Inflammatory macrophage treated with lipopolysaccharide for 1 hour (primary cell): Measurements from ENCODE around the gene FKBP9.
"Not testable (repeated sequence)": the region's sequence is repeated elsewhere in the genome, so short reads cannot be mapped to it uniquely, and the experiment has no call there.

Experiments used
- DNase-seq, 2 donors: peaks; one replicate each; pipeline ENCODE4 v3.0.0-alpha.2; 2020 to 2022

The FKBP9 gene

GRCh38 chr7:32952876-32953275 is 4.4 kb upstream of the FKBP9 start:
- no peak for DNase-seq

GRCh38 chr7:32958046-32959025 is 1.1 kb downstream of the FKBP9 start:
- no peak for DNase-seq

DNA sequence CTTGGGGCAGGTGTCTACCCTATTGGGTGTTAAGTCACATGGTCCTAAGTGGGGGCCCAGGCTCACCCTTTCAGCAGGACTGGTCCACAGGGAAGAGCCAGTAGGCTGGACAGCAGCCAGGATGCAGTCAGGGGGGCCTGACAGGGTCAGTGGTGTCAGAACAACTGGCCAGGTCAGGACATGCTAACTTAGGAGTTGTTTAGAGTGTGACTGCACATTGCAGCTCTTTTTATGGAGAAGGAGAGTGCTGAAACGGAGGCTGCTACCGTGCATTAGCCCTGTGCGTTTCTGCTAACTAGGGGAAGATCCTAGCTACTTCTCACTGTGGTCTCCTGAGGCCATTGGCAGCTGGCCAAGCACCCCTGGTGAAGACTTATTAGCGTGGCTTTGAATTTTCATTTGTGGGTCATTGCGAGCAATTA is 6.7 kb downstream of the FKBP9 start:
- not testable (repeated sequence) for DNase-seq

- not testable (repeated sequence) for DNase-seq
Observed at GRCh38 chr7:32964461-32965159, 7.4 kb downstream of the FKBP9 start.

- DNase-seq: not testable (repeated sequence)
Observed at GRCh38 chr7:32966489-32967267, 9.4 kb downstream of the FKBP9 start.

DNA sequence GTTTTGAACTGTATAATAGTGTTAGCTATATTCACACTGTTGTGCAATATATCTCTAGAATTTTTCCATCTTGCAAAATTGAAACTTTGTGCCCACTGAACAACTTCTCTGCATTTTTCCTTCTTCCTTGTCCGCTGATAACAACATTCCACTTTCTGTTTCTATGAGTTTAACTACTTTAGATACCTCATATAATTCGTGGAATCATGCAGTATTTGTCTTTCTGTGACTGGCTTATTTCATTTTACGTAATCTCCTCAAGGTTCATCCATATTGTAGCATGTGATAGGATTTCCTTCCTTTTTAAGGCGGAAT is 10.0 kb downstream of the FKBP9 start:
- DNase-seq: peak; percentile 26 to 36

DNA sequence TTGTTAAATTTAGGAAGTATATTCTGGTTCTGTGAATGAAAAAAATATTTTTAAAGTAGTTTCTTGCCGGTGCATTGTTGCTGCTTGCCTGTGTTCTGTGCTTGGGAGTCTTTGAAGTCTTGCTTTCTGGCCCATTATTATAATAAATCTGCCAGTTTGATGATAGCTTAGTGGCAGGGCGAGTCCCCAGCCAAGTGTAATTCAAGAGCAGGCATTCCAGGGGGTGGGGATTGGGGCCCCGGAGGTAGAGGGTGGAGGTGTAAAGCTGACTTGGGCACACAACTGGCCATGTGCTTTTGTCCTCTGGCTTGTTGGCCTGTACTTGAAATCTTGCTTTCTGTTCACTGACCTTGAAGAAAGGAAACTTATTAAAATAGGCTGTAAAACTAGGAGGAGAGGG is 14.7 kb downstream of the FKBP9 start:
- not testable (repeated sequence) for DNase-seq

- not testable (repeated sequence) for DNase-seq
Observed at GRCh38 chr7:32977159-32977558, 19.9 kb downstream of the FKBP9 start.

DNA sequence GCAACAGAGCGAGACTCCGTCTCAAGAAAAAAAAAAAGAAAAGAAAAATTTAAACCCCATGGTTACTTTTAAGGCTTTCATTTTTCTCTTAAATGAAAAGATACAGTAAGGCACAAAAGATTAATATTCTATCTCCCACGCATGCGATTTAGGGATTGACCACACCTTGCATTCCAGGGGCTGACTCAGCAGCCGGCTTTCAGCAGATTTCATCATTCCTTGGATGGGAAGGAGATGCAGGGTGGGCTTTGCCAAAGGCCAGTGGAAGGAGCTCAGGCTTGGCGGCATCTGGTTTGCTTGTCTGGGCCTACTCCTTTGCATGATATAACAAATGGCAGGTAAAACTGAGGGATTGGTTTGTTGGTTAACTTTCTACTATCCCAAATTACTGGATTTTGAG is 22.0 kb downstream of the FKBP9 start:
- not testable (repeated sequence) for DNase-seq

DNA sequence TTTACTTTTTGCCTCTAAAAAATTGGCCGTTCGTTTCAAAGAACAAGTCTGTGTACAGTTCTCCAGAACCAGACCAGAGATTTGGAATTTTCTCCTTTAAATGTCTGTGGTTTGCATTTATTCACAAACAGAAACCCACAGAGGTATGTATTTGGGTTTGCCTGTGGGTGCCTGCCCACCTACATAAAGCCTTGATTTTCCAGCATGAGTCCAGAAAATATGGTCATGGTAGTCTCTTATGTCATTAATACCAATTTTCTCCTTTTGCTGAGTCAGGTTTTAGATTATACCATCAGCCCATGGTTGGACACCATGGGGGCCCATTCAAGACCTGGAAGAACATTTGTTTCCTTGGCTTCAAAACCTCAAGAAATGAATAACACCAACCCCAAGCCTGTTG is 22.7 kb downstream of the FKBP9 start:
- not testable (repeated sequence) for DNase-seq

DNA sequence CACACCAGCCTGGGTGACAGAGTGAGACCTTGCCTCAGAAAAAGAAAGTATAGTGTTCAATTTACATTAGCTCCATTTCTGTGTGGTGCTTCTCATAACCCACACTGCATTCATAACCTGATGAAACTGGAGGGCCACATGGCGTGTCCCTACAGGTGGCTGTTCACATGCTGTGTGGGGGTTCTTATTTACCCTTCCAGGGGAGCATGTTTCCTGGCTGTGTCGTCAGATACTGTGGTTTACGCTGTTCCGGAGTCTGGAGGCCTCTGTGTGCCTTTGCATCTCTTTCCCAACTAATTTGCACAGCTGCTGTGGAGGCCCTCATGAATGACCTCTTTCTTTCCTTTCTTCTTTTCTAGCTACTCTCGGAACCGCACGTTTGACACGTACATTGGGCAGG is 30.9 kb downstream of the FKBP9 start:
- not testable (repeated sequence) for DNase-seq

DNA sequence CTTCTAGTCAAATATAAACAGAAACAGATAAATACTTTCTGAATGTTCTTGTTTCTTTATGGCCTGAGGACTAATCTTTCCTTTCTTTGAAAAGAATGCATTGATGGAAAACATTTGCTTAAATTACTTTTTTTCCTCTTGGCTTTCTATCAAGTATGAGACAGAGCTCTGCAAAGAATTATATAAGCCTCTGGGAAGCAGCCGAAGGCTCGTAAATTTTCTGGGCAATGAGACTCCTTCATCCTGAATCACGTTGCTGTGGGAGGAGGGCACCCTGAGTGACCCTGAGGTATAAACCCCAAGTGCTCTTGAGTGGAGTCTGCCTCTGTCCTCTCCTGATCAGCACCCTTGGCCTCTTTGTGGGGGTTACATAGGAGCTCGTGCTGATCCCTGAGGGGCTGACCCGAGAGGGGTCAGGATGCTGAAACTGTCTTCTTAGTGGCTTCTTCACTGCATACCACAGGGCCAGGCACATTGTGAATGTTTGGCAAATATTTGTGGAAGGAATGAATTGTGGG is 33.9 kb downstream of the FKBP9 start:
- not testable (repeated sequence) for DNase-seq

DNA sequence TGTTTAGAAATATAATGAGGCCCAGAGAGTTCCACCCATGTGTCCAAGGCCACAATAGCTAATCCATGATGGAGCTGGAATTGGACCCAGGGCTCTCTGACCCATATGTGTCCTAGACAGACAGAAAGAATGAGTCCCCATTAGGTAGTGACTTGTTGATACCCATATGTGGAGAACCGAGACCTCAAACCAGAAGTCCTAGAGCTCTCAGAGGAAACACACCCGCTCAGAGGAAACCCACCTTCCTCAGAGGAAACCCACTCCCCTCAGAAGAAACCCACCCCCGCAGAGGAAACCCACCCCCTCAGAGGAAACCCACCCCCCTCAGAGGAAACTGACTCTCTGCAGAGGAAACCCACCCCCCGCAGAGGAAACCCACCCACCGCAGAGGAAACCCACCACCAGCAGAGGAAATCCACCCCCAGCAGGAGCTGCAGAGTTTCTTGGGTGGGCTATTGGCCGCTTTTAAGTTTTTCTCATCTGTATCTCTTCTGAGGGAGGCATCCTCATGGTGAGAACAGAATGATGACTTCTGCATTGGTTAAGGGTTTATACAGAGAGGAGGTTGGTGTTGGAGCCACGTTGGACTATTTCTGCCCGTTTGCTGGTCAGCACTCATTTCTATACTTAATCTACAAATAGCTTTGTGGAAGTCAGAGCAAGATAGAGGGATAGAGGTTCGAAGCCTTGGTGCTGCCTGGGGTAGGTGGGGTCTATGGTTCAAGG is 34.9 kb downstream of the FKBP9 start:
- DNase-seq: not testable (repeated sequence)

- not testable (repeated sequence) for DNase-seq
Observed at GRCh38 chr7:32992750-32993149, 35.5 kb downstream of the FKBP9 start.

DNA sequence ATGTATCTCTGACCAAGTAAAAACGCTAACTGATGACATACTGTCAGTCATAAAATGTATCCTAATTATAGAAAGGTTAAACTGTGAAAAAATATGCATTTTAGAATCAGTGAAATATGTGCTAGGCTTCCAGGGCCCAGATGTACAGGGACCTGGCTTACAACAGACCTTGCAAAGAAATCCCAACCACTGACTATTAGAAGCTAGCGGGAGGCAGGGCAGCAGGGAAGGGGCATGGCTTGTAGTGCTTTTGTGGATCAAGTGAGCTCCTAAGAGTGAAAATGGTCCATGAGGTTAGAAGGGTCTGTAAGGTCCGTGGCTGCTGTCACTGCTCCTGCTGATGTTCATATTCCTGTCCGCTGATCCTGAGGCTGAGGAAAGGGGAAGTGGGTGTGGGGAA is 40.7 kb downstream of the FKBP9 start:
- not testable (repeated sequence) for DNase-seq

GRCh38 chr7:32998361-32999171 is 41.3 kb downstream of the FKBP9 start:
- DNase-seq: not testable (repeated sequence)

DNA sequence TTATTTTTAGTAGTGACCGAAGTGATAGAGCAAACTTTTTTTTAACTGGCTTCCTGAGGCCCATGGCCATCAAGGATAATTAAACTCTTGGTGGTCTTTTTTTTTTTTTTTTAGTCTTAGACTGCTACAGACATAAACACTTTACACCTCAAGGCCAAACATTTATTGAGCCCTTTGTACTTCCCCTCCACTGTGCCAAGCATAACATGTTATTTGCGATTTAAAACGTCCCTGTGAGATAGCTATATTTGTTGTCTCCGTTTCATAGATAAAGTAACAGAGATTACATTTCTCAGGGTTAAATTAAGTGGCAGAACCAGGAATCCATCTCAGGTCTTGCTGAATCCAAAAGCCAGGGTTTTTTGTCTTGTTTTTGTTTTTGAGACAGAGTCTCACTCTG is 42.1 kb downstream of the FKBP9 start:
- DNase-seq: not testable (repeated sequence)

DNA sequence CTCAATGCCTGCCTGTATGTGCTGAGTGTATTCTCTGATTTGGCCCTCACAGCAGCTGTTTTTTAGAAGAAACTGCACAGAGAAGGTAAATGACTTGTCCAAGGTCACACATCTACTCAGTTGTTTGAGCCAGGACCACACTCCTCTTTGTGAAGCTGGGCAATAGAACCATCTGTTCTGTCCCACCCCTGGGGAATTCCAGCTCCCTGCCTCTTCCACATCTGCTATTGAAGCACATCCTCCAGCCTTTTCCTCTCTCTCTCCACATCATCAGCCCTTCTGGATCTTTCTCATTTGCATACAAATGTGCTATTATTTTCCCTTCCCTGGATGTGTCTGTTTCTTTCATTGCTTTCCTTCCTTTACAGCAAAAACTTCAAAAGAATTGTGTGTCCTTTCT is 45.9 kb downstream of the FKBP9 start:
- not testable (repeated sequence) for DNase-seq

- DNase-seq: not testable (repeated sequence)
Observed at GRCh38 chr7:33004104-33004616, 46.9 kb downstream of the FKBP9 start.

DNA sequence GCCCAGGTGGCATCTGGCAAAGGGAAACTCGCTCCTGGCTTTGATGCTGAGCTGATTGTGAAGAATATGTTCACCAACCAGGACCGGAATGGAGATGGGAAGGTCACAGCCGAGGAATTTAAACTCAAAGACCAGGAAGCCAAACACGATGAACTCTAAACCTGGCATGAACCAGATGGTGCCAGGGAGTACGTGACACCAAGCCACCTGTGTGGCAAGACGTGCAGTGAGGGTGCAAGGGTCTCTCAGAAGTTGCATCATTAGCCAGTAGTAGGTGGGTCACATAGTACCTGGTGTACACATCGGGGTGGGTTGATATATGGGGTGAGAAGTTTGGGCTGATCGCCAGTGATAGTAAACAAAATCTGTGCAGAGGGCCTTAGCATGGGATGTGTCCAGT is 48.0 kb downstream of the FKBP9 start:
- not testable (repeated sequence) for DNase-seq

GRCh38 chr7:33005690-33006089 is 48.5 kb downstream of the FKBP9 start:
- DNase-seq: not testable (repeated sequence)
